Mesothelial cell of epicardium (in vitro differentiated cells): ENCODE data around the gene ACTR1B. TPM values are rescaled to one million over a fixed set of nuclear protein-coding genes. Genes with fewer than 3 reads are reported as not detected.
A peak's percentile ranks its signal among the peaks of the same experiment; 100 is the strongest.

ENCODE experiments used
- DNase-seq, 2 experiments: peaks; one replicate each; pipeline ENCODE4 v3.0.0; 2021; ENCODE audit warnings: low spot score in 2 of 2; ENCODE audit not compliant: unreplicated experiment in 2 of 2
- H3K27ac Mint-ChIP-seq: 2 replicates; pipeline ENCODE4 v1.8.0; 2021; ENCODE audit warnings: mixed read lengths
- H3K27me3 Mint-ChIP-seq: 2 replicates; pipeline ENCODE4 v1.8.0; 2021; ENCODE audit warnings: low read depth, mixed read lengths
- H3K36me3 Mint-ChIP-seq: 2 replicates; pipeline ENCODE4 v1.8.0; 2021; ENCODE audit warnings: mixed read lengths
- H3K4me1 Mint-ChIP-seq: 2 replicates; pipeline ENCODE4 v1.8.0; 2021; ENCODE audit warnings: mixed read lengths
- H3K4me3 Mint-ChIP-seq: 2 replicates; pipeline ENCODE4 v1.8.0; 2021; ENCODE audit warnings: mild to moderate bottlenecking, moderate library complexity, mixed read lengths
- H3K9me3 Mint-ChIP-seq: 2 replicates; pipeline ENCODE4 v1.8.0; 2021; ENCODE audit warnings: mixed read lengths
- CTCF ChIP-seq: fragments of 200-600 bp; sonication (generic); IDR thresholded peaks from one replicate; pipeline ENCODE4 v1.5.0; 2021; ENCODE audit warnings: antibody characterized with exemption; ENCODE audit not compliant: unreplicated experiment
- total RNA-seq: library from RNA; stranded (reverse); gene quantifications from 3 replicates; pipeline ENCODE4 v1.2.1, GENCODE V29; 2021

The ACTR1B gene
- total RNA-seq, 1 donor from 2014 or later: 74.3 TPM

- no peak overlapping the region for H3K4me3 Mint-ChIP-seq
- H3K9me3 Mint-ChIP-seq: peaks cover 23% of the 10 kb centered on the region
- no peak for DNase-seq
- no peaks in the 10 kb centered on the region for H3K27me3 Mint-ChIP-seq
- H3K4me1 Mint-ChIP-seq: no peaks in the 10 kb centered on the region
- TF ChIP-seq CTCF: no peak
- peaks cover 41% of the 10 kb centered on the region for H3K36me3 Mint-ChIP-seq
- no peak overlapping the region for H3K27ac Mint-ChIP-seq
Measured at GRCh38 chr2:97656129-97656755, 7.6 kb downstream of the ACTR1B start.

- no peak for DNase-seq
- no peak for TF ChIP-seq CTCF
- no peaks in the 10 kb centered on the region for H3K27me3 Mint-ChIP-seq
- H3K9me3 Mint-ChIP-seq: peaks cover 23% of the 10 kb centered on the region
- no peak overlapping the region for H3K27ac Mint-ChIP-seq
- no peak overlapping the region for H3K4me3 Mint-ChIP-seq
- H3K4me1 Mint-ChIP-seq: no peaks in the 10 kb centered on the region
- H3K36me3 Mint-ChIP-seq: peaks cover 44% of the 10 kb centered on the region
Measured at GRCh38 chr2:97654791-97655190, 9.1 kb downstream of the ACTR1B start.

- H3K27ac Mint-ChIP-seq: no peak overlapping the region
- no peak for TF ChIP-seq CTCF
- H3K36me3 Mint-ChIP-seq: peaks cover 49% of the 10 kb centered on the region
- no peaks in the 10 kb centered on the region for H3K4me1 Mint-ChIP-seq
- H3K9me3 Mint-ChIP-seq: peaks cover 23% of the 10 kb centered on the region
- no peaks in the 10 kb centered on the region for H3K27me3 Mint-ChIP-seq
- no peak for DNase-seq
- no peak overlapping the region for H3K4me3 Mint-ChIP-seq
Measured at GRCh38 chr2:97654309-97654708, 9.5 kb downstream of the ACTR1B start.

GRCh38 chr2:97653874-97654273, 10.0 kb downstream of the ACTR1B start:
- Mint-ChIP-seq H3K27me3 (no peaks in the 10 kb centered on the region), H3K4me1 (no peaks in the 10 kb centered on the region), H3K9me3 (peaks cover 23% of the 10 kb centered on the region), H3K27ac (no peak overlapping the region), H3K4me3 (no peak overlapping the region), H3K36me3 (peaks cover 52% of the 10 kb centered on the region)
- no peak for DNase-seq
- no peak for TF ChIP-seq CTCF

GRCh38 chr2:97653473-97653872, 10.4 kb downstream of the ACTR1B start:
- TF ChIP-seq CTCF: no peak
- Mint-ChIP-seq H3K9me3 (peaks cover 23% of the 10 kb centered on the region), H3K27ac (no peak overlapping the region), H3K36me3 (peaks cover 50% of the 10 kb centered on the region), H3K4me3 (no peak overlapping the region), H3K4me1 (no peaks in the 10 kb centered on the region), H3K27me3 (no peaks in the 10 kb centered on the region)
- no peak for DNase-seq

GRCh38 chr2:97651114-97651513, 12.7 kb downstream of the ACTR1B start:
- peaks cover 7% of the 10 kb centered on the region for H3K4me1 Mint-ChIP-seq
- no peaks in the 10 kb centered on the region for H3K27me3 Mint-ChIP-seq
- H3K36me3 Mint-ChIP-seq: peaks cover 47% of the 10 kb centered on the region
- peak overlapping the region; percentile 40 for H3K27ac Mint-ChIP-seq
- no peak for TF ChIP-seq CTCF
- no peak for DNase-seq
- peaks cover 23% of the 10 kb centered on the region for H3K9me3 Mint-ChIP-seq
- H3K4me3 Mint-ChIP-seq: no peak overlapping the region
